Caco-2 (cell line): ENCODE measurements around the gene POMP. TPM values are rescaled to one million over a fixed set of nuclear protein-coding genes. Genes with fewer than 3 reads are reported as not detected.

ENCODE experiments used
- BruUV-seq: library from RNA; stranded (reverse); fragments of 400-500 nt; replicated peaks from 2 replicates; lab custom pipeline; 2021; lab: Mats Ljungman, UMichigan
- CTCF ChIA-PET: fragments of 300-600 bp; sonication (Branson Sonifier 250); formaldehyde crosslinking; loops from one replicate; lab custom pipeline; 2022; ENCODE audit warnings: antibody characterized with exemption; lab: Charles Lee
- POLR2A ChIA-PET: fragments of 300-600 bp; sonication (Branson Sonifier 250); formaldehyde crosslinking; loops from one replicate; lab custom pipeline; 2022; ENCODE audit warnings: antibody characterized with exemption; lab: Charles Lee
- DNase-seq, 2 experiments: peaks; one replicate each; pipeline versions ENCODE4 v3.0.0 to v3.0.0-alpha.2; 2020 to 2022
- H3K27me3 ChIP-seq: replicated peaks from 2 replicates; pipeline ENCODE4 v1.6.0; 2011; ENCODE audit warnings: low read length; ENCODE audit not compliant: control insufficient read depth, insufficient read depth
- H3K36me3 ChIP-seq: 2 replicates; pipeline ENCODE4 v1.5.1; 2011; ENCODE audit warnings: low read length; ENCODE audit not compliant: control insufficient read depth, insufficient read depth
- H3K4me1 ChIP-seq: fragments of 250-450 bp; sonication (Bioruptor Pico); 2 replicates; pipeline ENCODE4 v1.5.1; 2020; ENCODE audit warnings: mild to moderate bottlenecking
- H3K4me3 ChIP-seq: 2 replicates; pipeline ENCODE4 v1.5.1; 2011; ENCODE audit warnings: low read depth, mild to moderate bottlenecking, control low read depth, low read length
- H3K9me3 ChIP-seq: fragments of 250-450 bp; sonication (Bioruptor Pico); 2 replicates; pipeline ENCODE4 v1.5.1; 2020; ENCODE audit warnings: mild to moderate bottlenecking, moderate library complexity
- H3K27ac Mint-ChIP-seq: one replicate; pipeline ENCODE4 v1.8.0; 2022; ENCODE audit warnings: mixed read lengths; ENCODE audit not compliant: unreplicated experiment
- H3K27me3 Mint-ChIP-seq: one replicate; pipeline ENCODE4 v1.8.0; 2022; ENCODE audit warnings: mixed read lengths; ENCODE audit not compliant: insufficient read depth, unreplicated experiment
- H3K36me3 Mint-ChIP-seq: one replicate; pipeline ENCODE4 v1.8.0; 2022; ENCODE audit warnings: mild to moderate bottlenecking, mixed read lengths; ENCODE audit not compliant: insufficient read depth, unreplicated experiment
- H3K4me1 Mint-ChIP-seq: one replicate; pipeline ENCODE4 v1.8.0; 2022; ENCODE audit warnings: low read depth, mixed read lengths; ENCODE audit not compliant: unreplicated experiment
- H3K4me3 Mint-ChIP-seq: one replicate; pipeline ENCODE4 v1.8.0; 2022; ENCODE audit warnings: mild to moderate bottlenecking, moderate library complexity, mixed read lengths; ENCODE audit not compliant: unreplicated experiment
- H3K9me3 Mint-ChIP-seq: one replicate; pipeline ENCODE4 v1.8.0; 2022; ENCODE audit warnings: mixed read lengths; ENCODE audit not compliant: unreplicated experiment
- intact Hi-C: fragments of 100-400 bp; cut with micrococcal nuclease; formaldehyde crosslinking; loops from one replicate; pipeline ENCODE4 v1.10.0; 2022; ENCODE audit not compliant: unreplicated experiment
- total RNA-seq: library from RNA; stranded (reverse); gene quantifications from 2 replicates; pipeline ENCODE4 v1.2.3, GENCODE V29; 2022
- TF ChIP-seq, protein P1 (sequence below), 2 experiments: fragments of 200-600 bp in 1 of 2; IDR thresholded peaks; 1 replicate in 1 of 2; 2 replicates in 1 of 2; pipeline versions ENCODE4 v1.5.1 to v1.8.0; 2011 to 2022; ENCODE audit warnings: antibody characterized with exemption in 1 of 2, control low read depth in 1 of 2, inconsistent platforms in 1 of 2, low read depth in 1 of 2, low read length in 1 of 2, mild to moderate bottlenecking in 1 of 2, moderate library complexity in 1 of 2; ENCODE audit not compliant: insufficient read depth in 1 of 2, severe bottlenecking in 1 of 2, unreplicated experiment in 1 of 2

The POMP gene
- total RNA-seq, 1 experiment from 2014 or later, result 116 TPM

DNA sequence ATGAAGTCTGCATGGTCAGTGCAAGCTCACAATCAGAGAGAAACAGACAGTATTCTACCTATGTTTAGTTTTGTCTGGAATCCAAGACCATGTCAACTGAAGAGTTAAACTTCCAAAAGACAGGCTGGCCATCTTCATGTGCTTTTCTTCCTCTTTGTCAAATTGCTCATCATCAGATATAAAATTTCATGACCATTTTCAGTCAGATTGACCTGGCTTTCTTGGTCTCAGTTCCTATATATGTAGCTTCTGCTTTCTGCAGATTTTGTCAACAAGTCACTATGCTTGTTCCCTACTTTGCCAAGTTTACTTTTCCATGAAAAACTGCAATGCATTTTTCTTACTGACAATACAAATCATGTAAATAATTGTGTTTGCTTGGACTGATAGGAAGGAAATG lies 46.0 kb downstream of the POMP start:
- intact Hi-C loops, result no loop called here
- no peaks in the 10 kb centered on the region for H3K27me3 Mint-ChIP-seq
- ChIA-PET CTCF (no interaction called here), POLR2A (no interaction called here)
- H3K4me1 Mint-ChIP-seq, result peaks cover 2% of the 10 kb centered on the region
- no peaks in the 10 kb centered on the region for H3K36me3 ChIP-seq
- H3K9me3 Mint-ChIP-seq, result no peaks in the 10 kb centered on the region
- TF ChIP-seq, protein P1, sequence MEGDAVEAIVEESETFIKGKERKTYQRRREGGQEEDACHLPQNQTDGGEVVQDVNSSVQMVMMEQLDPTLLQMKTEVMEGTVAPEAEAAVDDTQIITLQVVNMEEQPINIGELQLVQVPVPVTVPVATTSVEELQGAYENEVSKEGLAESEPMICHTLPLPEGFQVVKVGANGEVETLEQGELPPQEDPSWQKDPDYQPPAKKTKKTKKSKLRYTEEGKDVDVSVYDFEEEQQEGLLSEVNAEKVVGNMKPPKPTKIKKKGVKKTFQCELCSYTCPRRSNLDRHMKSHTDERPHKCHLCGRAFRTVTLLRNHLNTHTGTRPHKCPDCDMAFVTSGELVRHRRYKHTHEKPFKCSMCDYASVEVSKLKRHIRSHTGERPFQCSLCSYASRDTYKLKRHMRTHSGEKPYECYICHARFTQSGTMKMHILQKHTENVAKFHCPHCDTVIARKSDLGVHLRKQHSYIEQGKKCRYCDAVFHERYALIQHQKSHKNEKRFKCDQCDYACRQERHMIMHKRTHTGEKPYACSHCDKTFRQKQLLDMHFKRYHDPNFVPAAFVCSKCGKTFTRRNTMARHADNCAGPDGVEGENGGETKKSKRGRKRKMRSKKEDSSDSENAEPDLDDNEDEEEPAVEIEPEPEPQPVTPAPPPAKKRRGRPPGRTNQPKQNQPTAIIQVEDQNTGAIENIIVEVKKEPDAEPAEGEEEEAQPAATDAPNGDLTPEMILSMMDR (IDR thresholded peaks at IDR 0.05; ENCODE audit: insufficient read depth in 1 of 2, low read depth in 1 of 2, low read length in 1 of 2, severe bottlenecking in 1 of 2, unreplicated experiment in 1 of 2), result no peak
- H3K9me3 ChIP-seq, result no peaks in the 10 kb centered on the region
- no peaks in the 10 kb centered on the region for H3K36me3 Mint-ChIP-seq
- no peak overlapping the region for H3K4me3 ChIP-seq
- H3K27ac Mint-ChIP-seq, result no peak overlapping the region
- no peaks in the 10 kb centered on the region for H3K27me3 ChIP-seq
- BruUV-seq, result no TSS peak
- DNase-seq, result no peak
- no peaks in the 10 kb centered on the region for H3K4me1 ChIP-seq
- no peak overlapping the region for H3K4me3 Mint-ChIP-seq

DNA sequence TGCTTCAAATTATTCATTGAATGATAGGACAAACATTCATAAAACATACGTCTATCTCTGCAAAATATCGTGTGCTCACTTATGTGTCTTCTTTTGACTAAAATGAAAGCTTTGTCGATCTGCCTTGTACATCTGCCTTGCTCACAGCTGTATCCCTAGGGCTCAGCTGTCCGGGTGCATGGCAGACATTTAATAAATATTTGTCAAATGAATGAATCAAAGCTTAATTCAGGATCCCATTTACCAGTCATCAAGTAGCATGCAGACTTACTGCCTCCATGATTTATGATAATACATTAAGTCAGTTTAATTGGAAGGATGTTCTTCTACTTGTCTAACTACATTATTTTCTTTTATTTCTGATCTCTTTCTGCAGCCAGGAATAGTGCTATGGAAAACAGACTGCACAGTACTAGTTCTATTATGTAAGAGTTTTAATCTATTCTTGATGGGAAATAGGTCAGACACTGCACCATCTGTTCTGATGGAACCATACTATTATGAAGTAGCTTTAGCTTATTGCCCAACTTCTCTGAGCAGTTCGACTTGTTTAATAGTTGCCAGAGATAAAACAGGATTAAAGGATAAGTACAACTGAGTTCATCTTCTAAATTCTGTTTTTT lies 46.6 kb downstream of the POMP start:
- DNase-seq, result no peak
- intact Hi-C loops, result no loop called here
- no TSS peak for BruUV-seq
- TF ChIP-seq, protein P1 (IDR thresholded peaks at IDR 0.05; ENCODE audit: insufficient read depth in 1 of 2, low read depth in 1 of 2, low read length in 1 of 2, severe bottlenecking in 1 of 2, unreplicated experiment in 1 of 2), result no peak
- H3K4me3 ChIP-seq, result no peak overlapping the region
- no peaks in the 10 kb centered on the region for H3K27me3 ChIP-seq
- no peaks in the 10 kb centered on the region for H3K9me3 ChIP-seq
- ChIA-PET CTCF (no interaction called here), POLR2A (no interaction called here)
- H3K36me3 ChIP-seq, result no peaks in the 10 kb centered on the region
- no peaks in the 10 kb centered on the region for H3K27me3 Mint-ChIP-seq
- H3K27ac Mint-ChIP-seq, result no peak overlapping the region
- H3K9me3 Mint-ChIP-seq, result no peaks in the 10 kb centered on the region
- peaks cover 8% of the 10 kb centered on the region for H3K4me1 Mint-ChIP-seq
- no peak overlapping the region for H3K4me3 Mint-ChIP-seq
- H3K36me3 Mint-ChIP-seq, result no peaks in the 10 kb centered on the region
- peaks cover 6% of the 10 kb centered on the region; the same call in 1 of the 2 replicates for H3K4me1 ChIP-seq

DNA sequence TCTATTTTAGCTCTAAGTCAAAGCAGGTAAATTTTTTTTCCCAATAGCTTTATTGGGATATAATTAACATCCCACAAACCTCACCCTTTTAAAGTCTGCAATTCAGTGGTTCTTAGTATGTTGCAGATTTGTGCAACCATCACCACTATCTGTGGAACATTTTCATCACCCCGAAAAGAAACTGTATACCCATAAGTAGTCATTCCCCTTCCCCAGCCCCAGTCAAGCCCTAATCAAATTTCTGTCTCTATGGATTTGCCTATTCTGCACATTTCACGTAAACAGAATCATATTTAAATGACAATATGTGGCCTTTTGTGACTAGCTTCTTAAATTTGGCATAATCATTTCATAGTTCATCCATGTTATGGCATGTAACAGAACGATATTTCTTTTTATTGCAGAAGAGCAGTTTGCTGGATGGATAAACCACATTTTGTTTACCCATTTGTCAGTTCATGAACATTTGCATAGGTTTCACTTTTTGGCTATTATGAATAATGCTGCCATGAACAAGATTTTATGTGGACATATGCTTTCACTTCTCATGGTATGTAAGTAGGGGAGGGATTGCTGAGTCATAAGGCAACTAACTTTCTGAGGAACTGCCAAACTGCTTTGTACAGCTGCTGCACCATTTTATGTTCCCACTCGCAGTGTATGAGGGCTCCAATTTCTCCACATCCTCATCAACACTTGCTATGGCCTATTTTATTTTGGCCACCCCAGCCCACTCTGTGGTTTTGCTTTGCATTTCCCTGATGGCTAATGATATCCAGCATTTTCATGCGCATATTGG lies 48.9 kb downstream of the POMP start:
- H3K27ac Mint-ChIP-seq, result no peak overlapping the region
- ChIA-PET POLR2A (no interaction called here), CTCF (no interaction called here)
- H3K27me3 ChIP-seq, result no peaks in the 10 kb centered on the region
- DNase-seq, result no peak
- intact Hi-C loops, result no loop called here
- no peaks in the 10 kb centered on the region for H3K27me3 Mint-ChIP-seq
- TF ChIP-seq, protein P1 (IDR thresholded peaks at IDR 0.05; ENCODE audit: insufficient read depth in 1 of 2, low read depth in 1 of 2, low read length in 1 of 2, severe bottlenecking in 1 of 2, unreplicated experiment in 1 of 2), result no peak
- H3K4me1 ChIP-seq, result peaks cover 9% of the 10 kb centered on the region; the same call in 1 of the 2 replicates
- H3K4me1 Mint-ChIP-seq, result peaks cover 8% of the 10 kb centered on the region
- no peaks in the 10 kb centered on the region for H3K9me3 ChIP-seq
- no peak overlapping the region for H3K4me3 ChIP-seq
- no peaks in the 10 kb centered on the region for H3K36me3 ChIP-seq
- H3K4me3 Mint-ChIP-seq, result no peak overlapping the region
- H3K9me3 Mint-ChIP-seq, result no peaks in the 10 kb centered on the region
- no TSS peak for BruUV-seq
- H3K36me3 Mint-ChIP-seq, result no peaks in the 10 kb centered on the region
